Memory B cell (primary cell): ENCODE data around the gene MDGA2.
"Not testable (repeated sequence)": the region's sequence is repeated elsewhere in the genome, so short reads cannot be mapped to it uniquely, and the experiment has no call there.

Experiments used
- ATAC-seq: fragments of 150-1000 bp; cut with Tn5 transposase; 2 replicates; pipeline ENCODE4 v1.10.0; 2021; ENCODE audit warnings: low read depth, mild to moderate bottlenecking, moderate library complexity
- DNase-seq, 2 donors: peaks; one replicate each; pipeline ENCODE4 v3.0.0; 2022; ENCODE audit warnings: low spot score in 2 of 2
- H3K27ac Mint-ChIP-seq: one replicate; pipeline ENCODE4 v1.8.0; 2022; ENCODE audit warnings: mild to moderate bottlenecking, moderate library complexity, mixed read lengths
- H3K27me3 Mint-ChIP-seq: one replicate; pipeline ENCODE4 v1.8.0; 2022; ENCODE audit warnings: mixed read lengths
- H3K36me3 Mint-ChIP-seq: one replicate; pipeline ENCODE4 v1.8.0; 2022; ENCODE audit warnings: mild to moderate bottlenecking, mixed read lengths
- H3K4me1 Mint-ChIP-seq: one replicate; pipeline ENCODE4 v1.8.0; 2022; ENCODE audit warnings: mixed read lengths
- H3K4me3 Mint-ChIP-seq: one replicate; pipeline ENCODE4 v1.8.0; 2022; ENCODE audit warnings: mild to moderate bottlenecking, moderate library complexity, mixed read lengths
- H3K9me3 Mint-ChIP-seq: one replicate; pipeline ENCODE4 v1.8.0; 2022; ENCODE audit warnings: mixed read lengths

Gene MDGA2

DNA sequence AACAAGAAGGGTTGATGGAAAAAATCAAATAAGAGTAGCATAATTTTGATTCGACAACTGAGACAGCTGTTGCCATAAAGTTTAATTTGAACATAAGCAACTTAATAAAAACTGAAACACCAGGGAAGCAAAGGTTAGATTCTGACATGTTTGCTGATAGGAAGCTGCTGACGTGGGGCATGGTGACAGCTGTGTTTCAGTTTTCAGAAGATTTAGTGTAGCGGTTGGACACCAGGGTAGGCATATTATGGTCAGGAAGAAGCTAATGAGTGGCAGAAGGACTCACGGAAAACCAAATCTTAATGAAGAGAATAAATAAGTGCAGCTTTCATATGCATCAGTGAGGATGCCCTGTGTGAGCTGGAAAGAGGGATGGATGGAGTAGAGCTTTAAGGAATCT is 687.1 kb downstream of the MDGA2 start:
- no peaks in the 10 kb centered on the region for H3K4me1 Mint-ChIP-seq
- no peaks in the 10 kb centered on the region for H3K36me3 Mint-ChIP-seq
- H3K27ac Mint-ChIP-seq = no peak overlapping the region
- H3K9me3 Mint-ChIP-seq = peaks cover 2% of the 10 kb centered on the region
- H3K27me3 Mint-ChIP-seq = no peaks in the 10 kb centered on the region
- no peak for DNase-seq
- no peak overlapping the region for H3K4me3 Mint-ChIP-seq
- ATAC-seq = no peak

DNA sequence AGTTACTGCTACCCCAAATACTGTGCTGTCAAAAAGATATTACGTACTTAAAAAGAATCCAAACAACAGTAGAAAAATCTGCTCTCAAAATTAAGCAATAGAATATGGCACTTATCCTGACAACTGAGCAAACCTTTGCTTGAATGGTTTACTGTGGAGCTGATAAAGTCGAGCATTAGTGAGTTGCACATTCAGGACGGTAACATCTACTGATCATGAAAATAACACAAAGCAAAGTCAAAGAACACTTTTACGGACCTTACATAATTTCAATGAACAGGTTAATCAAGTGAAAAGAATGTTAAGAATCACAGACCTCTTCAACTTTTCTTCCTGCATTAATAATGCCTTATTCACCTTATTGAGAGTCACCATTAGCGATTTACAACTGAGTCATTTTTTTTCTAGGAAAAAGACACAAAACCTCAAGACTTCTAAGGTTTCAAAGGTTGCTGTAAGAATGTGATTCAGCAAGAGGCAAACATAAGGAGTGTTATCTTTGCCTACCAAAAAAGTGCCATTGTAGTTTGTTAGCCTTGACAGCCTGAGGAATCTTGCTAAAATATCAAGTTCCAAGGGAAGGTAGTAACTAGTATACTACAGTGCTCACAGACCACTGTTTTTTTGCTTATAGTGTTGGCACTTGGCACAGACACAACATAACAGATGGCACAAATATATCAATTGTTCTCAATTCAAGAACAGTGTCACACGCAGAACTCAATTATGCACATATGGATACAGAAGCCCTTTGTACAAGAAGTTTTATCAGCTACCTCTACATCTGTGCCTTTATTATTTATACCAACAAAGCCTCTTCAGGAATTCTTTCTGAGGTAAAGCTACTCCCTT is 689.6 kb downstream of the MDGA2 start:
- H3K9me3 Mint-ChIP-seq = peaks cover 2% of the 10 kb centered on the region
- H3K36me3 Mint-ChIP-seq = no peaks in the 10 kb centered on the region
- H3K4me1 Mint-ChIP-seq = no peaks in the 10 kb centered on the region
- no peak overlapping the region for H3K4me3 Mint-ChIP-seq
- no peak for ATAC-seq
- H3K27ac Mint-ChIP-seq = no peak overlapping the region
- no peaks in the 10 kb centered on the region for H3K27me3 Mint-ChIP-seq
- DNase-seq = no peak

DNA sequence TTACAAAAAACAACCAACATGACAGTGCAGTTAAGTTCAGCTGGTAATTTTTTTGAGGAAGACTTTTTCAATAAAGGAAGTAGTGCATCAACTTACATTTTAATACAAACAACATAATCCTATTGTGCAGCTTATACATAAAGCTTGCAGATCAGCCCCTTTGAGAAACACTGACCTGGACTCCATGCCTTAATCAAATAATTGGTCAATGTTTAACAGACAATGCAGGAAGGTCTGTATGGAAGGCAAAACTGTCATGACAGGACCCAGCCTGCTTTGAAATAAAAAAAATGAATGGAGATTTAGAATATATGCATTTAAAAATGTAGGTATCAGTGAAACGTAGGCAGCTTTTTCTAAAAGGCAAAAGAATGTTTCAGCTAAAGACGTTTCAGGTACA is 702.1 kb downstream of the MDGA2 start:
- Mint-ChIP-seq H3K27ac (no peak overlapping the region), H3K4me3 (no peak overlapping the region), H3K36me3 (no peaks in the 10 kb centered on the region), H3K4me1 (no peaks in the 10 kb centered on the region), H3K27me3 (no peaks in the 10 kb centered on the region), H3K9me3 (peaks cover 7% of the 10 kb centered on the region)
- DNase-seq = no peak
- no peak for ATAC-seq

DNA sequence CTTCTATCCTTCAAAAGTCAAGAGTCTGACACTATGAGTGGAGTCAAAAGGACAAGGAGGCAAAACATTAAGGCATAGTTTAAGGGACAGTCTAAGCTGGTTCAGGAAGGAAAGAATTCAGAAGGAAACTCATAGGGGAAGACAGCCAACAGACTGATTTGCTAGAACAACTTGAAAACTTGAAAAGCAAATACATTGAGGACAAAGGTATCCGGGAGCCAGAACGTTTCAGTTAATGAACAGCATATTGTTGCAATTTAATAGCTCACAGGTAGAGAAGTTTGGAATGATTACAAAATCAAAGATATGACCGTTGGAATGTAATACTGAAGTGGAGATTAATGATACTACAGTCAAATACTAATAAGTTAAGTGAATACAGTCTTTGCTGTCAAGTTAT is 711.0 kb downstream of the MDGA2 start:
- Mint-ChIP-seq H3K4me3 (no peak overlapping the region), H3K36me3 (no peaks in the 10 kb centered on the region), H3K27ac (no peak overlapping the region), H3K27me3 (no peaks in the 10 kb centered on the region), H3K4me1 (no peaks in the 10 kb centered on the region), H3K9me3 (peaks cover 5% of the 10 kb centered on the region)
- no peak for DNase-seq
- no peak for ATAC-seq

DNA sequence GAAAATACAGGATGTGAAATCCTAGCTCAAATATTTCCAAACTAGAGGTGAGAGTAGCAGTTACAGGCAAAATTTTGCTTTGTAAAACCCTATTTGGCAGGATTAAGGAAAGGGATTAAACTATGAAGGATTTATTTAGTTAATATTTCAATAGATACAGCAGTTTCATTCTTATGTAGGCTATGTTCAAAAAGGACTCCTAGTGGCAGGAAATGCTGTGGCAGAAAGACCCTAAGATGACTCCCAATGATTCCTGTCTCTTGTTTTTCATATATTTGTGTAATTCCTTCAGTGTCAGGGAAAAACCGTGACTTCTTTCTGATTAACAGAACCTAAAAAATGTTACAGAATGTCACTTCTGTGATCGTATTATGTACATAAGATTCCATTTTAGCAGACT is 724.3 kb downstream of the MDGA2 start:
- no peaks in the 10 kb centered on the region for H3K27me3 Mint-ChIP-seq
- ATAC-seq (no peak), DNase-seq (no peak)
- no peak overlapping the region for H3K4me3 Mint-ChIP-seq
- H3K9me3 Mint-ChIP-seq = peaks cover 5% of the 10 kb centered on the region
- no peaks in the 10 kb centered on the region for H3K36me3 Mint-ChIP-seq
- no peaks in the 10 kb centered on the region for H3K4me1 Mint-ChIP-seq
- H3K27ac Mint-ChIP-seq = no peak overlapping the region

DNA sequence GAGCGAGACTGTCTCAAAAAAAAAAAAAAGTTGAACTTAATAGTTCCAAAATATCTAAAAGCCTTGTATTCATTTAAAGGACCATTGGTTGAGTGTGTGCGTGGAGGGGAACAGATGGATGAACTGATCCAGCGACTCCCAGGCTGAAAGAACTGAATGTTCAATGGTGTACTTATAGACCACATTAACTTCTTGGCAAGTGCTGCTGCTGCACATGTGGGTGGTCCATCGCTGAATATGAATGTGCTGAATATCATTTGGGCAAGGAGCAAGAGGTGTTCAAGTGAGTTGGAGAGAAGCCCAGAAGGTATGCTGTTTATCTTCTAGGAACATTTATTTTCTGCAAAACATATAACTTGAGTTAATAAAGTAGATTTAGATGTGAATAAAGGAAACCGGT is 734.8 kb downstream of the MDGA2 start:
- H3K4me1 Mint-ChIP-seq = no peaks in the 10 kb centered on the region
- H3K9me3 Mint-ChIP-seq = peaks cover 8% of the 10 kb centered on the region
- DNase-seq (no peak), ATAC-seq (no peak)
- H3K36me3 Mint-ChIP-seq = no peaks in the 10 kb centered on the region
- no peaks in the 10 kb centered on the region for H3K27me3 Mint-ChIP-seq
- H3K27ac Mint-ChIP-seq = no peak overlapping the region
- no peak overlapping the region for H3K4me3 Mint-ChIP-seq

DNA sequence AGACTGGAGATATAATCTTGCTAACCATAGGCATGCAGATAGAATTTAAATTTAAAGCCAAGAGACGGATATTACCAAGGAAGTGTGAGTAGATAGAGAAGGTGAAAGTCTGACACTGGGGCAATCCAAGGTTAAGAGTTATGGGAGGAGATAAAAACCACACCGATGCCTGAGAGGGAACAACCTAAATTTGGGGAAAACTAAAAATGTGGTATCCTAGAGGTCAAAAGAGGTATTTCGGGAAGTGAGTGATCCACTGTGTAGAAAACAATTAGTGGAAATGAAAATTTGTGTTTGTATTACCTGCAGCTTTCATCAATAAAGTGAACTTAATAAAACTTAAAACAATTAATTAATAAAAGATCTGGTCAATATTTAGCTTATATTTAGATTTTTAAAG is 754.9 kb downstream of the MDGA2 start:
- no peaks in the 10 kb centered on the region for H3K27me3 Mint-ChIP-seq
- H3K9me3 Mint-ChIP-seq = peaks cover 6% of the 10 kb centered on the region
- no peaks in the 10 kb centered on the region for H3K36me3 Mint-ChIP-seq
- H3K27ac Mint-ChIP-seq = no peak overlapping the region
- ATAC-seq (no peak), DNase-seq (no peak)
- no peak overlapping the region for H3K4me3 Mint-ChIP-seq
- no peaks in the 10 kb centered on the region for H3K4me1 Mint-ChIP-seq

DNA sequence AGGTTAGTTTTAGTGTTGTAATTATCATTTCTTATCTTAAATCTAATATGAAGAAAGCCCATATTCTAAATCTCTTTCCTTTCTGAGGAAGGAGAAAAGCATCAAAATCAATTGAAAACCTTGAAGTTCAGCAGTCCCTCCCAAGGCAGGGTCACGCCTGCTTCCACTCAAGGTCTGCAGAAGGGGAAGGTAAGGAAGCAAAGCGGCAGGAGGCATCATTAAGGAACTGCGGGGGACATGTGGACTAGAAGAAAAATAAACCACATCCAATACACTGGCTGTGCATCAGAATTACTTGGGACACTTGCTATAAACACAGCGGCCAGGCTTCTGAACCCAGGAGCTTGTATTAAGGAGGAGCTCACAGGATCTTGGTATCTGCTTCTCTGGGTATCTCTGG is 759.9 kb downstream of the MDGA2 start:
- H3K27me3 Mint-ChIP-seq, H3K9me3 Mint-ChIP-seq, ATAC-seq, H3K4me3 Mint-ChIP-seq, H3K36me3 Mint-ChIP-seq, DNase-seq, H3K27ac Mint-ChIP-seq, H3K4me1 Mint-ChIP-seq: not testable (repeated sequence)

DNA sequence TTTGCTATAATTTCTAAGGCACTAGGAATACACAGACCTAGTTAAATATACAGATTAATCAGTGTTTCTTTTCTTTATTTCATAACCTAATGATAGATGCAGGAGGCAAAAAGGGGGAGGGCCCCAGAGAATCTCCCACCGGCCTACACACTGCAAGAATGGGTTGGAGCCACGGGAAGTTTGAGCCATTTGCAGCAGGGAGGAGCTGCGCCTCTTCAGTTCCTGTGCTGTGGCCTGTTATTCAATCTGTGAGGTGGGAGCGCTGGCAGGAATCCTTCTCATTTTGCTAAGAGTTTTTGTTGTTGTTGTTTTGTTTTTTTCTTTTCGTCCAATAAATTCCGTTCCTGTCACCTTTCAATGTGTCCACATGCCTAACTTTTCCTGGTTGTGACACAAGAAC is 772.6 kb downstream of the MDGA2 start:
- Mint-ChIP-seq H3K27ac (no peak overlapping the region), H3K4me3 (no peak overlapping the region), H3K36me3 (no peaks in the 10 kb centered on the region), H3K4me1 (no peaks in the 10 kb centered on the region), H3K9me3 (no peaks in the 10 kb centered on the region), H3K27me3 (no peaks in the 10 kb centered on the region)
- DNase-seq (no peak), ATAC-seq (no peak)

DNA sequence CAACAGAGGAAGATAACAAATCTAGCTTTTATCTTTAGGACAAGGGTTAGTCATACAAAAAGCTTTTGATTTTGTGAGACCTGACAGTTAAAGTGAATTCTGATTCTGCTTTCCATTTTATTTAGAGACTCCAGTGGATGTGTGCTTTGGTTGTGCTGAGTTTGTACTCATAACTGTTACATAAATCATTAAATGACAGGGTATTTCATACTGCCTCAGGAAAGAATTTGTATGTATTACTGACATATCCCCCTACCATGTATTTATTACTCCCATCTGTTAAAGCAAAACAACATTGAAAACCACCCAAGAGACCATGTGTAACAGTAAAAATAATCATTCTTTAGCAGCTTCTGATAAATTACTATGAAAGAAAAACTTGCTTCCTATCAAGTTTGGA is 780.9 kb downstream of the MDGA2 start:
- no peak for ATAC-seq
- no peak overlapping the region for H3K27ac Mint-ChIP-seq
- no peaks in the 10 kb centered on the region for H3K36me3 Mint-ChIP-seq
- H3K27me3 Mint-ChIP-seq = no peaks in the 10 kb centered on the region
- no peaks in the 10 kb centered on the region for H3K4me1 Mint-ChIP-seq
- no peak overlapping the region for H3K4me3 Mint-ChIP-seq
- DNase-seq = no peak
- H3K9me3 Mint-ChIP-seq = no peaks in the 10 kb centered on the region

DNA sequence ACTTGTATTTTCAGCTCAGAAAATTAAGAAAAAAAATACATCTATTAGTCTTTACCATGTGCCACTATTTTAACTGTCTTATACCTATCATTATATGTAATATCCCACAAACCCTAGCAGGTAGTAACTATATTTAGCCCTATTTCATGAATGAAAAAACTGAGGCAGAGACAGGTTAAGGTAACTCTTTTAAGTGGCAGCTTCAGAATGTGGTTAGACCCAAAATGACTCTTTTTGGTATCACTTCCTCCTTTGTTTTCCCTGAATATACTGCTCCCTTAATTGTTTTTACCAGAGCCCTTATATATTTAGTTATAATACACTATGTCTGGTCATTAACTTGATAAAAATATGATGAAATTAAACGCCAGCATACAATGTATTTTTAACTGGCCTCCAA is 788.3 kb downstream of the MDGA2 start:
- Mint-ChIP-seq H3K9me3 (no peaks in the 10 kb centered on the region), H3K27ac (no peak overlapping the region), H3K4me3 (no peak overlapping the region), H3K4me1 (no peaks in the 10 kb centered on the region), H3K36me3 (no peaks in the 10 kb centered on the region), H3K27me3 (no peaks in the 10 kb centered on the region)
- no peak for DNase-seq
- ATAC-seq = no peak

DNA sequence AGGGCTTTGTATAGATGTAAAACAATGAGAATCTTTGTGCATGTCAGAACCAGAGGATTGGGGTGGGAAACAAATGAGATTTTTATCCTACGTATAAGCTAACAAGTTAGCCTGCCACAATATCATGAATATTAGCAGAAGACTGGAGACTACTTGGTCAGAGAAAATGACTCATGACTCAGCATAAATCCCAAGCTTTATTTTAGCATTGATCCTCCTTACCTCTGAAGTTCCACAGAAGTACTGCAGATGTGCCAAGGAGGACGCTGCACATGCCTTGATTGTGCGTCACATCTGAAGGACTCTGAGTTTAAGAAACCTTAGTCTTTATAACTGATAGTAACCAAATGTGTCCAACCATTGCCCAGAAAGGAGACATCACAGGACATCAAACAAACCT is 789.8 kb downstream of the MDGA2 start:
- Mint-ChIP-seq H3K4me1 (no peaks in the 10 kb centered on the region), H3K27ac (no peak overlapping the region), H3K4me3 (no peak overlapping the region), H3K36me3 (no peaks in the 10 kb centered on the region), H3K9me3 (no peaks in the 10 kb centered on the region), H3K27me3 (no peaks in the 10 kb centered on the region)
- ATAC-seq (no peak), DNase-seq (no peak)

DNA sequence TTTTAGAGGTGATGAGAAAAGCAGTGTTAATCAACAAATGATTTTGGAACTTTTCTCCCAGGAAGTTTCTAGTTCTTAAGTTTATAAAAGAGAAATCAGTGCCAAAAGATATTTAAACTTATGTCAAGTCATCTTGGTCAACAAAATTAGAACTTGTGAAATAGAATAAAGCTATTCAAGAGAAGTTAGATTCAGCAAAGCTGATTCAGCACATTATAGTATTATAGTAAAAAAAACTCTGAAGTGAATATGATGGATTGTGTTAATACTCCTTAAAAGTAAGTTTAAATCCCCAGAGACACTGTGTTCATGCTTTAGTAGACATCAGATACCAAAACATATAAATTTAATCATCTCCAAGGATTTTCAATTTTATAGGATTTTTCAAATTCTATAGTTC is 813.7 kb downstream of the MDGA2 start:
- Mint-ChIP-seq H3K36me3 (no peaks in the 10 kb centered on the region), H3K4me3 (no peak overlapping the region), H3K27ac (no peak overlapping the region), H3K9me3 (peaks cover 1% of the 10 kb centered on the region), H3K27me3 (no peaks in the 10 kb centered on the region), H3K4me1 (no peaks in the 10 kb centered on the region)
- DNase-seq = no peak
- no peak for ATAC-seq

DNA sequence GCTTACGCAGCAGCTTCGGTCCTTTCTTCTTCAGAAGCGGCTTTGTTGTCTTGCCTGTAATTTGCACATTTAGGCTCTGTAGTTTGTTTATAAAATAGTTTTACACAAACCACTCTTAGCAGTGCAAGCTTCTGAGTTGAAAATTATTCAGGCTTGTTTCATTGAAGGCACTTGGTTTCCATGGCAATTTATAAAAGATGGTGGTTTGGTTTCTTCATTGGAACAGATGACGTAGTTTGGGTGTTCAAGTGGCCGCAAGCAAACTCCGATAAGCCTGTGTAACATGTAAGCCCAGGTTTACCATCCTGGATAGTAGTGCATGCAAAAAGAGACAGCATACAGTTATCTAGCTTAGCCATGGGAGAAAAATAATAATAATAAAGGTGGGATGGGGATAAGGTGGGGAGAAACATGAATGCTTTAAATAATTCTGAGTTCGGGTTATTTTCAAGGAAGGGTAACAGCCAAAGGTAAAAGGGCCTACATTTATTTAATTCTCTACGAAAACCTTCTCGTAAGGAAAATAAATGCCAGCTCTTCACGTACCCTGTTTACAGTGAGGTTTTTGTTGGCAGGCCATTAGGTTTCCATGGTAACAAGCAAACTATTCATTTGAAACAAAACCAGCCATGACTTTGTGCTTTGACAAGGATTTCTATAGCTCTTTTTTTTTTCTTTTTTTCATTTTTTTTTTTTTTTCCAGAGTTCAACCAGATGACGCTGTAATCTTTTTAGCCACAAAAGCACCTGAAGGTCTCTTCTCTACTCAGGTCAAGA is 834.3 kb downstream of the MDGA2 start:
- Mint-ChIP-seq H3K36me3 (no peaks in the 10 kb centered on the region), H3K4me3 (no peak overlapping the region), H3K27ac (no peak overlapping the region), H3K4me1 (no peaks in the 10 kb centered on the region), H3K9me3 (no peaks in the 10 kb centered on the region), H3K27me3 (no peaks in the 10 kb centered on the region)
- no peak for DNase-seq
- ATAC-seq = no peak

DNA sequence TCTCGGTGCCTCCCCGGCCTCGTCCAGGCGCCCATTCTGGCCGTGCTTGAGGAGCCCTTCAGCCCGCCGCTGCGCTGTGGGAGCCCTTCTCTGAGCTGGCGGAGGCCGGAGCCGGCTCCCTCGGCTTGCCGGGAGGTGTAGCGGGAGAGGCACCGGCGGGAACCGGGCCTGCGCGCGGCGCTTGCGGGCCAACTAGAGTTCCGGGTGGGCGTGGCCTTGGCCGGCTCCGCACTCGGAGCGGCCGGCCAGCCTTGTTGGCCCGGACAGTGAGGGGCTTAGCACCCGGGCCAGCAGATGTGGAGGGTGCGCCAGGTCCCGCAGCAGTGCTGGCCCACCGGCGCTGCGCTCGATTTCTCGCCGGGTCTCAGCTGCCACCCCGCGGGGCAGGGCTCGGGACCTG is 855.1 kb downstream of the MDGA2 start:
- Mint-ChIP-seq H3K27ac (no peak overlapping the region), H3K27me3 (no peaks in the 10 kb centered on the region), H3K36me3 (no peaks in the 10 kb centered on the region), H3K4me1 (no peaks in the 10 kb centered on the region), H3K4me3 (no peak overlapping the region), H3K9me3 (peaks cover 4% of the 10 kb centered on the region)
- no peak for ATAC-seq
- no peak for DNase-seq
